Non-pigmented ciliary epithelial cell (primary cell): Measurements from ENCODE around the gene EHD4.

Source experiments
- DNase-seq: peaks from one replicate; pipeline ENCODE4 v3.0.0-alpha.2; 2010; ENCODE audit warnings: low read depth

EHD4 gene

GRCh38 chr15:41894791-41895463 lies 77.4 kb downstream of the EHD4 start:
- peak; percentile 44 for DNase-seq

- no peak for DNase-seq
Observed at GRCh38 chr15:41894251-41894790, 78.0 kb downstream of the EHD4 start.

GRCh38 chr15:41893422-41894250 lies 78.7 kb downstream of the EHD4 start, which contains the start of gene SPTBN5:
Gene SPTBN5 (minus strand): TSS chr15:41894053. CDS start chr15:41893497, 556 bp downstream.
- DNase-seq, result no peak

- DNase-seq, result no peak
Observed at GRCh38 chr15:41892621-41893421, 79.5 kb downstream of the EHD4 start.

- no peak for DNase-seq
Observed at GRCh38 chr15:41891946-41892345, 80.4 kb downstream of the EHD4 start.

GRCh38 chr15:41891226-41891625 lies 81.1 kb downstream of the EHD4 start:
- no peak for DNase-seq

- no peak for DNase-seq
Observed at GRCh38 chr15:41890050-41890690, 82.2 kb downstream of the EHD4 start.

GRCh38 chr15:41888662-41889253 lies 83.6 kb downstream of the EHD4 start:
- DNase-seq, result no peak

GRCh38 chr15:41887893-41888292 lies 84.5 kb downstream of the EHD4 start:
- no peak for DNase-seq

GRCh38 chr15:41887161-41887560 lies 85.2 kb downstream of the EHD4 start:
- no peak for DNase-seq

- DNase-seq, result no peak
Observed at GRCh38 chr15:41886741-41887140, 85.6 kb downstream of the EHD4 start.

GRCh38 chr15:41885841-41886240 lies 86.5 kb downstream of the EHD4 start:
- DNase-seq, result no peak

GRCh38 chr15:41885321-41885720 lies 87.0 kb downstream of the EHD4 start:
- DNase-seq, result no peak

- DNase-seq, result no peak
Observed at GRCh38 chr15:41884458-41884857, 87.9 kb downstream of the EHD4 start.

- DNase-seq, result no peak
Observed at GRCh38 chr15:41883484-41883825, 88.9 kb downstream of the EHD4 start.

GRCh38 chr15:41882689-41883483 lies 89.5 kb downstream of the EHD4 start:
- no peak for DNase-seq

- no peak for DNase-seq
Observed at GRCh38 chr15:41881920-41882688, 90.3 kb downstream of the EHD4 start.

- no peak for DNase-seq
Observed at GRCh38 chr15:41881550-41881919, 90.8 kb downstream of the EHD4 start.

GRCh38 chr15:41881086-41881485 lies 91.3 kb downstream of the EHD4 start:
- no peak for DNase-seq
